Measurements from ENCODE around the gene EXOC4.

DNA sequence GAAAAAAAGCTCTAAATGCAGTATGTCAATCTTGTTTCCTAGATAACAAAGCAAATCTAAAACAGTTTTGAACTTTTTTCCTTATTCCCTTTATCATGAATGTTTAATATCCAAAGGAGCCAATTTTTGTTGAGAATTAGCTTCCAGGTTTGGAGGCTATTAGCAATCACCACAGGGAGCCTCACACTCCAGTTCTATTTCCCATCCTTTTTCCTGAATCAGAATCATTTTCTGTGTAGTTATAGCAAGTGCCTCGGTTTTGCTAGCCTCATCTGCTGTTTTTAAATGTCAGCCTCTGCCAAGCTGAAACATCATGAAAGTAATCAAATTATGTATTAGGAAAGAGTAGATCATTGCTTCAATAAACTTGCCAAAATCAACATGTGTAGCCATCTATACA, 516.8 kb downstream of the EXOC4 start:
- TF ChIP-seq, protein P1, sequence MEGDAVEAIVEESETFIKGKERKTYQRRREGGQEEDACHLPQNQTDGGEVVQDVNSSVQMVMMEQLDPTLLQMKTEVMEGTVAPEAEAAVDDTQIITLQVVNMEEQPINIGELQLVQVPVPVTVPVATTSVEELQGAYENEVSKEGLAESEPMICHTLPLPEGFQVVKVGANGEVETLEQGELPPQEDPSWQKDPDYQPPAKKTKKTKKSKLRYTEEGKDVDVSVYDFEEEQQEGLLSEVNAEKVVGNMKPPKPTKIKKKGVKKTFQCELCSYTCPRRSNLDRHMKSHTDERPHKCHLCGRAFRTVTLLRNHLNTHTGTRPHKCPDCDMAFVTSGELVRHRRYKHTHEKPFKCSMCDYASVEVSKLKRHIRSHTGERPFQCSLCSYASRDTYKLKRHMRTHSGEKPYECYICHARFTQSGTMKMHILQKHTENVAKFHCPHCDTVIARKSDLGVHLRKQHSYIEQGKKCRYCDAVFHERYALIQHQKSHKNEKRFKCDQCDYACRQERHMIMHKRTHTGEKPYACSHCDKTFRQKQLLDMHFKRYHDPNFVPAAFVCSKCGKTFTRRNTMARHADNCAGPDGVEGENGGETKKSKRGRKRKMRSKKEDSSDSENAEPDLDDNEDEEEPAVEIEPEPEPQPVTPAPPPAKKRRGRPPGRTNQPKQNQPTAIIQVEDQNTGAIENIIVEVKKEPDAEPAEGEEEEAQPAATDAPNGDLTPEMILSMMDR (IDR thresholded peaks at IDR 0.05) = no peak
- TF ChIP-seq POLR2AphosphoS5 (IDR thresholded peaks at IDR 0.05) (no peak), POLR2A (IDR thresholded peaks at IDR 0.05) (no peak)
